ENCODE results near the gene OR2W3. TPM values are rescaled to one million over a fixed set of nuclear protein-coding genes. Genes with fewer than 3 reads are reported as not detected.

The OR2W3 gene
- total RNA-seq = 1.6 TPM

DNA sequence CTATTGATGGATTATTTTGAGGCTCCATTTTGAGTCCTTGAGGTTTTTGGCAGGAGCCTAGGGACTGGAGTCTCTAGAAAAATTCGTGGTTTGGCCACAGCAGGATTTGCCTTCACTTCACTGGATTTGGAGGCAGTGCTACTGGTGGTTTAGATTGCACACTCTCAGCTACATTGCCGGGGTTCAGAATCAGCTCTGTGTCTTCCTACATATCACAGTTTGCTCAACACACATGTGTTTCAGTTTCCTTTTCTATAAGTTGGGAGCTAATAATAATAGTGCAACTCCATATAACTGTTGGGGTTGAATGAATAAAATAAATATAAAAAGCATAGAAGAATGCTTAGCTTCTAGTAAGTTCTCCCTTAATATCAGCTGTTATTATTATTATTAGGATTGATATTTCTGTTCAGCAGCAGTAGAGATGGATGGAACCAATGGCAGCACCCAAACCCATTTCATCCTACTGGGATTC lies at the start of gene OR2W3:
OR2W3 (plus strand) TSS at position 425 of the 475 bp plus-strand sequence; CDS start at position 425, 0 bp downstream.
- DNase-seq = no peak

DNA sequence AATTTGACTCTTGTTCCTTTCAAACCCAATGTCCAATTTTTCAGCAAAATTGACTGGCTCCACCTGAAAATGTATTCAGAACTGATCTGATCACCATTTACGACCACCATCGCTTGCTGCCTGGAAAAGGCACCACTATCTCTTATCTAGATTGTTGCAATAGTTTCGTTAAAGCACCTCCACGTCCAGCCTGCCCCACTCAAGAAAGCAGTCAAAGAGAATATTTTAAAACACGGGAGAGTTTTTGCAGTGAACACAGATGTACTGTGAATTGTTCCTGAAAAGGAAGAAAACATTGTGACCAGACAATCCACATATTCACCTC lies 49.7 kb upstream of the OR2W3 start:
- no peak for DNase-seq

DNA sequence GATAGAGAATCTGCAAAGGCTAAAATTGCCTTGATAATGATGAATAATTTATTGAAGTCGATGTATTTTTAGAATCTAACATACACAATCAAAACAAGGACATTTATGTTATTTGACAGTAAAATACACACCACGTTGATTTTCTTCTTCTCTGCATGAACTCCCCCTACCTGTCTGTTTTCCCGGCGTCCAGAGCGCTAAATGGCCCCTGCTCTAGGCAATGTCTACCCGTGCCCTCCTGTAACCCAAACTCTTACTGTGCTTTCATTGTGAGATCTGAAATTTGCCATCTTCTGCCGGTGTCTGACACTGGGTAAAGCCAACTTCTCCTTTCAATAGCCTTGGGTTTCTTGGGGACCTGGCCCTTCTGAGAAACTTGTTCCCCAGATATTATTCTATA lies 47.0 kb upstream of the OR2W3 start:
- no peak for DNase-seq

DNA sequence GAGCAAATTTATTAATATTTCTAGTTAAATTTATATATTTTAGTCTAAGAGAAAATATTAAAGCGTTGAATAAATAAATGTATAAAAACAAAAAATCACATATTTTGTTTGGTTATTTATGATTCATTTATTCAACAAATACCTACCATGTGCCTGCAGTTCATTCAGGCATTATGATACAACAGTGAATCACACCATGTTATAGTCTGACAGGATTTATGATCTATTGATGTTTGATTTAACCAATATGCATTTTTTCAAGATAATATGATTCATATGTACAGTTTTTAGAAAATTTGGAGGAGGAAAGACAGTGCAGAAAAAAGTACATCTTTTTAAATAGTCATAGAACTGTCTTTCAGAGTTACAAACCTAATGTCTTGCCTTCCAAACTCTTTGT lies 45.8 kb upstream of the OR2W3 start:
- DNase-seq = no peak

DNA sequence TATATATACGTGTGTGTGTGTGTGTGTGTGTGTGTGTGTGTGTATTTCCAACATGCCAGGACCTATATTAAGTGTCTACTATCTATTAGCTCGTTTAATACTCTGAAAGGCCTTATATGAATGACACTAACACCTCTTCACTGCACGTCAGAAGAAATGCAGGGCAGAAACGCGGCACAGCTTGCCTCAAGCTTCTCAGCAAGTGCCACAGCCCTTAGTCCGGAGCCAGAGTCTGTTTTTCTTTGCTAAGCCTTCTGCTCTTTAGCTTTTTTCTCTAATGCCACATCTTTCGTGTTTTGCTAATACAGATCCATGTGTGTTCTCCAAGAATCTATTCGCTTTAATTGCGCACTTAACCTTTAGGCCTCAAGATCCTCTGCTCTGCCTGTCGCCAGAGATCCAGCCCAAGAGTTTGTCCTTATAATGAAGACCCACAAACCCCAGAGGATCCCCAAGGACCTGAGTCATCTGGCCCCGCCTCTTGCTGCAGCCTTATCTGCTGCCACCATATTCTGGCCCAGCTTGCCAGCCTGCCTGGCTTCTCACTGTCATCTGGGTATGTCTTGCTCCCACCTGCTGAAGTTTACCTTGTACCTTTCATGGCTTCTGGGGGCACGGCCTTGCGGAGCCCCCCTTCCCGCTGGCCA lies 40.4 kb upstream of the OR2W3 start:
- DNase-seq = no peak

GRCh38 chr1:247855911-247856310 lies 39.5 kb upstream of the OR2W3 start:
- no peak for DNase-seq

DNA sequence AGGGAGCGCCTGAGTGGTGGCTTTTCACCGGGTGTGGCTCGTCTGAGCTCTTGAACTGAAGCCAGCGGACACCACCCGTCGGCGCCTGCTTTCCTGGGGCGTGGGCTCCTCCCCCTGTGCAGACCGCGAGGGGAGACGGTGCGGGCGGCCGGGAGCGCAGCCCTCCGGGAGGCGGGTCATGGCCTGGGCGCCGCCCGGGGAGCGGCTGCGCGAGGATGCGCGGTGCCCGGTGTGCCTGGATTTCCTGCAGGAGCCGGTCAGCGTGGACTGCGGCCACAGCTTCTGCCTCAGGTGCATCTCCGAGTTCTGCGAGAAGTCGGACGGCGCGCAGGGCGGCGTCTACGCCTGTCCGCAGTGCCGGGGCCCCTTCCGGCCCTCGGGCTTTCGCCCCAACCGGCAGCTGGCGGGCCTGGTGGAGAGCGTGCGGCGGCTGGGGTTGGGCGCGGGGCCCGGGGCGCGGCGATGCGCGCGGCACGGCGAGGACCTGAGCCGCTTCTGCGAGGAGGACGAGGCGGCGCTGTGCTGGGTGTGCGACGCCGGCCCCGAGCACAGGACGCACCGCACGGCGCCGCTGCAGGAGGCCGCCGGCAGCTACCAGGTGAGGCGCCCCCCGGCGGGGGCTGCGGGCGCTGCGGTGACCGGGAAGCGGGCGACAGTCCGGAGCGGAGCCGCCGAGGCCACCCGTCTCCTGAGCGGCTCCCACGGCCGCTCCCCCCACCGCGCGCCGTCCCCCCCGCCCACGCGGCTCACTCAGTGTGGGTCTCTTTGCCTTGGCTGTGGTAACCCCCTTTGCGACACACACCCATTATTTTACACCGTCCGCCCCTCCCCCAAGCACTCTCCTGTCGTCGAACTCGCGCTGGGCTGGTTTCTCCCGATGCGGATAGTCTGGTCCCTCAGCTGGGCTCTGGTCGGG lies 38.1 kb upstream of the OR2W3 start, which contains the start of gene TRIM58:
TRIM58 (plus strand) TSS at position 119 of the 916 bp plus-strand sequence; CDS start at position 179, 60 bp downstream.
- no peak for DNase-seq

- DNase-seq = no peak
Observed at GRCh38 chr1:247857985-247858619, 37.3 kb upstream of the OR2W3 start.

GRCh38 chr1:247862756-247863155 lies 32.6 kb upstream of the OR2W3 start:
- DNase-seq = no peak

- no peak for DNase-seq
Observed at GRCh38 chr1:247864644-247865043, 30.7 kb upstream of the OR2W3 start.

GRCh38 chr1:247865416-247865815 lies 30.0 kb upstream of the OR2W3 start:
- DNase-seq = no peak

- no peak for DNase-seq
Observed at GRCh38 chr1:247883346-247883745, 12.0 kb upstream of the OR2W3 start.

DNA sequence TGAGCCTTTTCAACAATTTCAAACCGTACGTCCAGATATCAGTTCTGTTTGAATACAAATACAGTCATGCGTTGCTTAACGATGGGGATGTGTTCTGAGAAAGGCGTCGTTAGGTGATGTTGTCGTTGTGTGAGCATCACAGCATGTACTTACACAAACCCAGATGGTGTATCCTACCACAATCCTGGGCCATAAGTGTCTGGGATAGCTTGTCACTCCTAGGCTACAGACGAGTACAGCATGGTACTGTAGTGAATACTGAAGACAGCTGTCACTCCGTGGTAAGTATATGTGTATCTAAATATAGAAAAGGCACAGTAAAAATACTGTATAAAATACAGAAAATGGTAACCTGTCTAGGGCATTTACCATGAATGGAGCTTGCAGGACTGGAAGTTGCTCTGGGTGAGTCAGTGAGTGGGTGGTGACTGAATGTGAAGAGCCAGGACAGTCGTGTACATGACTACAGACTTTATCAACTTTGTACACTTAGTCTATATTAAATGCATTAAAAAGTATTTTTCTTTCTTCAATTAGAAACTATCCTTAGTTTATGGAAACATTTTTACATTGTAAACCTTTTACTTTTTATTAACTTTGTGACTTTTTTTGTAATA lies 10.5 kb upstream of the OR2W3 start:
- no peak for DNase-seq

- no peak for DNase-seq
Observed at GRCh38 chr1:247895976-247896375, 589 bp downstream of the OR2W3 start.

DNA sequence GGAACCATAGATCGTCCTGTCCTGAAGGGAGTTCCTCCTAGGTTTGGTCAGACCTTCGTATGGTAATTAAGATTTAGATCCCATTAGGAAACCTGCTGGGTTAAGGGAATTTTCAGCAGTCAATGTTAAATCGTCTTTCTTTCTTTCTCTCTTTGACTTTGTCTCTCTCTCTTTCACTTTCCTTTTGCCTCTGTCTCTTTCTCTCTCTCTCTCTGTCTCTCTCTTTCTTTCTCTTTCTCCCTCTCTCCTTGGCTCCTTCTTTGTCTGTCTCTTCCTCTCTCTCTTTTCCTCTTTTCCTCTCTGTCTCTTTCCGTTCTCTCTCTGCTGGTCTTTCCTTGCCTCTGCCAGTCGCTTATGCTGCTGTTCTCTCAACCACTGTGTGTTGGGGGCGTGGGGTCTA lies 8.7 kb downstream of the OR2W3 start:
- DNase-seq = no peak

DNA sequence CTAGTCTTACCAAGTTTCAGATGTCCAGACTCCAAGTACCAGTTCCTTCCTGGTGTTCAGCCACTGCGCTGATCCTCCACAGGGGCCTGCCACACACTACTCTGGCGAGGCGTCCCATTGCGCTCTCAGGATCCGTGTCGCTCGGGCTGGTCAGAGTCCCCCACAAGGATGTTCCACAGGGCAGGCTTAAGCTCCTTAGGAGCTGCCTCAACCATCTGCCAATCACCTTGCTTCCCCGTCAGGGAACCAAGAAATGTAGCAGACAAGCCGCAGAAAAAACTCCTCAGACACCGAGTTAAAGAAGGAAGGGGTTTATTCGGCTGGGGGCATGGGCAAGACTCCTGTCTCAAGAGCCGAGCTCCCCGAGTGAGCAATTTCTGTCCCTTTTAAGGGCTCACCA lies 9.8 kb downstream of the OR2W3 start:
- DNase-seq = no peak

GRCh38 chr1:247905910-247906503 lies 10.6 kb downstream of the OR2W3 start:
- DNase-seq = no peak

- no peak for DNase-seq
Observed at GRCh38 chr1:247906504-247907047, 11.2 kb downstream of the OR2W3 start.

DNA sequence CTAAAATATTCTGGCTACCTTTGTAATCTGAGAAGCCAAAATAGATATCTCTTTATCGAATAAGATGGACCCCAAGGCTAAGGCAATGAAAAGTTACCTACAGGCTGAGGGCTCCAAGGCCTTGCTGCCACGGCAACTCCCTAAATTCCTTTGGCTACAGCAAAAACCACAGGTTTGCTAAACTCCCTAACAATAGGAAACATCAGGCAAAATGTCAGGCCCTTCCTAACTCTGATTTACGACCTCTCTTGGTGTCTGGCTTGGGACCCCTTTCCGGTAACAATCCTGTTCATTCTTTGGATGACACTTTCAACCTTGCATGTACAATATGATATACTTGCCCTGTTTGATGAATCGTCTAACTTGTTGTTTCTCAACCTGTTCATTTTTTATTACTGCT lies 13.4 kb downstream of the OR2W3 start:
- DNase-seq = no peak

GRCh38 chr1:247913786-247914185 lies 18.4 kb downstream of the OR2W3 start:
- no peak for DNase-seq

DNA sequence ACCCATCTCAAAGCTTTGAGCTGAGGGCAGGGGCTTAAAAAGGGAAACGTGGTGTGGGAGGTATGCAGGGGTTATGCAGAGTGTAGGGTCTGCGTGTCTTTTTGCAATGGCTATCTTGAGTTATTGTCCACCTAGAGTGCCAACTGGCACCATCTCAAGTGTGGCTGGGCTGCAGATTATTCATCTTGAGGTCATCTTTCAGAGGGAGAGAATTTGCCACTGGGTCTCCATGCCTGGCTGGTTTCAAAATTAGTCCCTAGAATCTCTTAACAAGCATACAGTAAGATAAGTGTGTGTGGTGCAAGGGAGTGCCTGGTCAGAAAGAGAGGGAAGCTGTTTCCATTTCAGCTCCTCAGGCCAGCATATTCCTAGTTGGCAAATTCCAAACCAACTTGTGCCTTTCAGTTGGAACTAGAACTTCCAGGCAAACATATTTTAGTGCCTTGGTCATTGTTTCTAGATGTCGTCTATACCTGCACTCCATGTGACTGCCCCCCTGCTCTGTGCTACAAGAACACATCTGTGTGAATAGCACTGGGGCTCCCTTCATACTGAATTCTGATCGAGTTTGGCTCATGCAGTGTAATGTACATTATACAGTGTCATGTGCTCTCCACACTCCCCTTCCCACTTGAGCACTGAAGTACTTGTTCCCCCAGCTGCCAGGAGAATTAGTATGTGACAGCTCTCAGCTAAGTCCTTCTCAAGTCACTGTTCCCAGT lies 19.7 kb downstream of the OR2W3 start:
- no peak for DNase-seq

Measured in occipital lobe (tissue), 2 donors.